Measurements from ENCODE around the gene KCNMA1.

- TF ChIP-seq GATA3 (IDR thresholded peaks at IDR 0.05; ENCODE audit: low read depth, low read length) (no peak), GATA2 (IDR thresholded peaks at IDR 0.05; ENCODE audit: low read depth, low read length) (no peak)
These were observed 235.9 kb downstream of the KCNMA1 start for GRCh38 chr10:77401683-77402082.

Measured in SH-SY5Y (cell line).